Endothelial cell (in vitro differentiated cells): ENCODE measurements around the gene GRB10. TPM values are rescaled to one million over a fixed set of nuclear protein-coding genes. Genes with fewer than 3 reads are reported as not detected.
A peak's percentile ranks its signal among the peaks of the same experiment; 100 is the strongest.

Source experiments
- DNase-seq: peaks from one replicate; pipeline ENCODE4 v3.0.0; 2021; ENCODE audit warnings: low spot score
- H3K27ac Mint-ChIP-seq: one replicate; pipeline ENCODE4 v1.8.0; 2021; ENCODE audit warnings: mixed read lengths, inconsistent platforms; ENCODE audit not compliant: unreplicated experiment
- H3K27me3 Mint-ChIP-seq: one replicate; pipeline ENCODE4 v1.8.0; 2021; ENCODE audit warnings: mild to moderate bottlenecking, moderate library complexity, mixed read lengths, inconsistent platforms; ENCODE audit not compliant: unreplicated experiment
- H3K36me3 Mint-ChIP-seq: one replicate; pipeline ENCODE4 v1.8.0; 2021; ENCODE audit warnings: mild to moderate bottlenecking, low read depth, mixed read lengths, inconsistent platforms; ENCODE audit not compliant: unreplicated experiment
- H3K4me1 Mint-ChIP-seq: one replicate; pipeline ENCODE4 v1.8.0; 2021; ENCODE audit warnings: mild to moderate bottlenecking, mixed read lengths, inconsistent platforms; ENCODE audit not compliant: unreplicated experiment
- H3K4me3 Mint-ChIP-seq: one replicate; pipeline ENCODE4 v1.8.0; 2021; ENCODE audit warnings: mild to moderate bottlenecking, mixed read lengths, inconsistent platforms; ENCODE audit not compliant: unreplicated experiment
- H3K9me3 Mint-ChIP-seq: one replicate; pipeline ENCODE4 v1.8.0; 2021; ENCODE audit warnings: mixed read lengths, inconsistent platforms; ENCODE audit not compliant: unreplicated experiment
- total RNA-seq: library from RNA; stranded (reverse); fragmentation: NEBNext Ultra II Directional; extraction: Animal tissue kit (Norgen Biotek cat#: 25700); gene quantifications from one replicate; pipeline ENCODE4 v1.2.1, GENCODE V29; 2021; ENCODE audit not compliant: unreplicated experiment
- TF ChIP-seq, protein P1 (sequence below): fragments of 200-600 bp; sonication (generic); IDR thresholded peaks from one replicate; pipeline ENCODE4 v1.5.0; 2021; ENCODE audit warnings: antibody characterized with exemption; ENCODE audit not compliant: unreplicated experiment

GRB10 gene
- total RNA-seq, 1 donor from 2014 or later: 164 TPM

GRCh38 chr7:50771120-50772002 is 11.3 kb downstream of the GRB10 start:
- peaks cover 44% of the 10 kb centered on the region for H3K4me1 Mint-ChIP-seq
- TF ChIP-seq, protein P1, sequence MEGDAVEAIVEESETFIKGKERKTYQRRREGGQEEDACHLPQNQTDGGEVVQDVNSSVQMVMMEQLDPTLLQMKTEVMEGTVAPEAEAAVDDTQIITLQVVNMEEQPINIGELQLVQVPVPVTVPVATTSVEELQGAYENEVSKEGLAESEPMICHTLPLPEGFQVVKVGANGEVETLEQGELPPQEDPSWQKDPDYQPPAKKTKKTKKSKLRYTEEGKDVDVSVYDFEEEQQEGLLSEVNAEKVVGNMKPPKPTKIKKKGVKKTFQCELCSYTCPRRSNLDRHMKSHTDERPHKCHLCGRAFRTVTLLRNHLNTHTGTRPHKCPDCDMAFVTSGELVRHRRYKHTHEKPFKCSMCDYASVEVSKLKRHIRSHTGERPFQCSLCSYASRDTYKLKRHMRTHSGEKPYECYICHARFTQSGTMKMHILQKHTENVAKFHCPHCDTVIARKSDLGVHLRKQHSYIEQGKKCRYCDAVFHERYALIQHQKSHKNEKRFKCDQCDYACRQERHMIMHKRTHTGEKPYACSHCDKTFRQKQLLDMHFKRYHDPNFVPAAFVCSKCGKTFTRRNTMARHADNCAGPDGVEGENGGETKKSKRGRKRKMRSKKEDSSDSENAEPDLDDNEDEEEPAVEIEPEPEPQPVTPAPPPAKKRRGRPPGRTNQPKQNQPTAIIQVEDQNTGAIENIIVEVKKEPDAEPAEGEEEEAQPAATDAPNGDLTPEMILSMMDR: no peak
- H3K27me3 Mint-ChIP-seq: peaks cover 4% of the 10 kb centered on the region
- peaks cover 45% of the 10 kb centered on the region for H3K36me3 Mint-ChIP-seq
- peak overlapping the region; percentile 24 for H3K27ac Mint-ChIP-seq
- H3K4me3 Mint-ChIP-seq: no peak overlapping the region
- no peaks in the 10 kb centered on the region for H3K9me3 Mint-ChIP-seq
- no peak for DNase-seq

- Mint-ChIP-seq H3K4me3 (no peak overlapping the region), H3K9me3 (no peaks in the 10 kb centered on the region), H3K36me3 (peaks cover 50% of the 10 kb centered on the region), H3K27ac (no peak overlapping the region), H3K27me3 (peaks cover 7% of the 10 kb centered on the region), H3K4me1 (peaks cover 45% of the 10 kb centered on the region)
- DNase-seq: no peak
- TF ChIP-seq, protein P1: no peak
Observed at GRCh38 chr7:50768485-50769474, 13.9 kb downstream of the GRB10 start.

DNA sequence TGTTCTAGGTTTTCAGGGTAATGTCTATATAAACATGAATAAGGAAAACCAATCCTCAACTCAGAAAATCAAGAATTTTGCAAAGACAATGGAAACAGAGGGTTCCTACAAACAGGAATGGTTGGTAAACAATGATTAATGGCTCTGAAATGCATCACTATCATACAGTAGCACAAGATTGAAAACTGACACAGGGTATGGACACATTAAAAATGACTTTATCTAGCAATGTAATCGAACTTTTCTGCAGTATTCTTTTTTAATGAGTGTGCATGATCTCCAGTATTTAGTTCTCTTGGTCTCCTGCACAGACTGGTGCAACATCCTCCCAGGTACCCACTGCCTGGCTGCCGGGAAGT is 15.9 kb downstream of the GRB10 start:
- H3K4me1 Mint-ChIP-seq: peaks cover 61% of the 10 kb centered on the region
- H3K9me3 Mint-ChIP-seq: no peaks in the 10 kb centered on the region
- TF ChIP-seq, protein P1: no peak
- H3K27me3 Mint-ChIP-seq: peaks cover 7% of the 10 kb centered on the region
- H3K27ac Mint-ChIP-seq: no peak overlapping the region
- no peak for DNase-seq
- H3K4me3 Mint-ChIP-seq: no peak overlapping the region
- H3K36me3 Mint-ChIP-seq: peaks cover 46% of the 10 kb centered on the region

DNA sequence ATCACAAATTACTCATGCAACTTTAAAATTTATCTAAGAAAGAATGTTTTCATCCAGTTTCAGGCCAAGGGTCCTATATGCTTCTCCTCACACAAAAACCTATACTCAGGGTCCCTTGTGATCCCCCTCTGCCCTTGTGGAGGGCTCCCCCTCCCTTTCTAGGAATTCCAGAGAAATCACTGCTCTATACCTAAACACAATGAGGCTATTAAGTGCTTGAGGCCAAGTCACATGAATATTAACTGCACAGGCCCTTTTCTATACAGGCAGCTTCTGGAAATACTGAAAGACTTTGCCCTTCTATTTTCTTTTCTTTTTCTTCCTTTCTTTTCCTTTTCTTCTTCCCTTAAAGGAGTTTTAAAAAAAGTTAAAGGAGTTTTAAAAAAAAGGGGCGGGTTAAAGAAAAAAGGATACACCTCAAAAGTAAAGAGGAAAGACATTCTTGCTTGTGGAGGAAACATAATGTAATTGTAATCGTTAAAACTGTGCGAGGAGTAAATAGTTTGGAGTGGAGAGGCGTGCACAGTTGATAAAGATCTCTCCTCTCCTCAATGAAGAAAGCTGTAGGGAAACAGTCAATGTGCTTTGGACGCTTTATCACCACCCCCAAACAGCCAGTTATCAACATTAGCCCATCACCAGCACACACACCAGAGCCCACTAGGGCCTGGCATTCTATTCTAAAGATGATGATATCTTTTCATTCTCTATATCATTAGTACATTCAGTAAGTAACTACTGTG is 16.4 kb downstream of the GRB10 start:
- Mint-ChIP-seq H3K9me3 (no peaks in the 10 kb centered on the region), H3K36me3 (peaks cover 43% of the 10 kb centered on the region), H3K4me1 (peaks cover 62% of the 10 kb centered on the region), H3K27ac (no peak overlapping the region), H3K4me3 (no peak overlapping the region), H3K27me3 (peaks cover 7% of the 10 kb centered on the region)
- TF ChIP-seq, protein P1: no peak
- no peak for DNase-seq
